Suppressor macrophage (primary cell): ENCODE data around the gene ESYT2.
"Not testable (repeated sequence)": the region's sequence is repeated elsewhere in the genome, so short reads cannot be mapped to it uniquely, and the experiment has no call there.

Experiments used
- DNase-seq, 4 experiments: peaks; one replicate each; pipeline ENCODE4 v3.0.0-alpha.2; 2020 to 2022

The ESYT2 gene

DNA sequence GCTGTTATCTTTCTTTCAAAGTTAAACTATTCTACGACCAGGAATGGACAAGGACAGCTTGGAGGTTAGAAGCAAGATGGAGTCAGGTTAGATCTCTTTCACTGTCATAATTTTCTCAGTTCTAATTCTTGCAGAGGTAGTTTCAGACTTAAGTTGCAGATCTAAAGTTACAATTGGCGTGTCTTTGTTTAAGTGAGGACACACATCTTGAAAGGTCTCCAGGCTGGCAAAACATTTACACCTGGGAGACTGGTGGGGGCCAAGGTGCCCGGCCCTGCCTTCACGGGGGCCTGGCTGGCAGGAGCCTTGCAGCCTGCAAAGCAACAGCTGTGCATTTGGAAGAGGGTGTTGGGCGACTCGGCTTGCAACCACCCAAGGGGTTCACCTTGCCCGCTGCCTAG, 25.4 kb upstream of the ESYT2 start:
- DNase-seq: no peak

DNA sequence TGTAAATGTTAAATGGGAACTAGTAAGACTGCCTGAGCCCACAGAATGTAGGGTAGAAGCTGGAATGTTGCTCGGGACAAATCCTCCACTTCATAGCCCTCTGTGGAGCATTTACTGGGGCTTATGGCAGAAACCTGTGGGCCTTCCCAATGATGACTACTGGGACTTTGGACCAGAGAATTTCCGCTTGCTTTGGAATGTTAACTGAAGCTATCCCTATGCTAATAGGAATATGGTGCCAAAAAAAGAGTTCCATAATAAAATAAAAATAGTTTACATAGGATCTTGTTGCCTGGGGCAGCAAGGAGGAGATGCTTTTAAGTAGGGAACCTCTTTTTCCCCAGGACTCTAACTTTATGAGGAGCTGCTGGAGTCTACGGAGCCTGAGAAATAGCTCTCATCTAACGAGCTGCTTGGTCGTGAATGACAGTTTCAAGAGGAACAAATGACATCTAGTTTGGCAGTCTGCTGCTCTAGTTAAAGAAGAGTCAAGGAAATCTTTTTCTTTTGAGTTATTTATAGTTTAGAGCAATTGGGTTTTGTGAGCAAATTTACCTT, 21.3 kb upstream of the ESYT2 start:
- DNase-seq: no peak

GRCh38 chr7:158849768-158850544, 20.6 kb upstream of the ESYT2 start:
- DNase-seq: no peak

GRCh38 chr7:158849442-158849767, 20.1 kb upstream of the ESYT2 start:
- no peak for DNase-seq

GRCh38 chr7:158847451-158847866, 18.1 kb upstream of the ESYT2 start:
- peak in 1 of 4 experiments; percentile 14 for DNase-seq

DNA sequence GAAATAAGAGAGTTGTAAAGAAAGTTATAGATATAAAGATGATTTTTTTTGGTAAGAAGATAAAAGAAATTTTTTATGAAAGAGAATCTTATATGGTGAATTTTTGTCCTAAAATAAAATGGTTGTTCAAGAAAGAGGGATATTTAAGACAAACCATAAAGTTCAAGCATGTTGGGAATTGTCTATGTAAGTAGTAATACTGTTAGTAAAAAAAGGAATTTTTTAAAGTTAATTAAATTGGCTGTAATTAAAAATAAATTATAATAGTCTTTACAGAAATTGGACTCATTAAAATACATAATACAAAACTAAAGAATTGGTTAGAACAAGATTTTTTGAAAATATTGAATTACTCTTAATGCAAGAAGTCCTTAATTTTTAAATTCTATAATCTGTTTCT, 17.0 kb upstream of the ESYT2 start:
- DNase-seq: no peak

- DNase-seq: no peak
These were observed 14.5 kb upstream of the ESYT2 start for GRCh38 chr7:158843771-158844170.

DNA sequence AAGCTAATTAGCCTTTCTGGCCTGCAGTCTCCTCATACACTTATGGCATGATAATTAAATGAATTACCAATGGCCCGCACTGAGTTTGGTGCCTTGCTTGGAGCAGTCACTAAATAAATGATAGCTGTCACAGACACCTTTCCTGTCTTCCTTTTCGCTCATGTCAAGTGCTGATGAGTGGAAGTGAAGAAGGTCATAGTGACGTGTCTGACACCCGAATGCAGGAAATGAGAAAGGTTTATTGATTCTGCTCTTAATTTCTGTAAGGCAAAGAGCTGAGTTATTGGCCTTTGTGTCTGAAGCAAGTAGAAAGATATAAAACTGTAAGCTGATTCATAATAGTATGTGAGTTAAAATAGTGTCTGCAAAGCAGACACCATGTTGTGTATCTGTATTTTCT, 13.2 kb upstream of the ESYT2 start:
- DNase-seq: no peak

DNA sequence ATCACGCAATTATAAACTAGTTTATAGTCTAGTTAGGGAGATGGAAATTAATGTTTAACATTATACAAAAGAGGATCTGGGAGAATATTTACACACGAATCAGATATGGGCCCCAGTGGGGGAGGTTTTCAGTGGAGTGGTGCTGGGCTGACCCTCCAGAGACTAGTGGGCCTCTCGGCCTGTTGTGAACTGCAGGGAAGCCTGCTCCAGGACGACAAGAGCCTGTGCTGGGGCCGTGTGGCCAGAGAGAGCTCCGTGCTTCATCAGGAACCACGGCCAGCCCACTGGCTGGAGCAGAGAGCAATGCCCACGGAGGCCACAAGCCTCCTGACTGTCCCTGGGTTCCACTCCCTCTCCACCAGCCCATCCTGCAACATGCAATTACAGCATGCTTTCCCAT, 11.3 kb upstream of the ESYT2 start:
- DNase-seq: no peak

DNA sequence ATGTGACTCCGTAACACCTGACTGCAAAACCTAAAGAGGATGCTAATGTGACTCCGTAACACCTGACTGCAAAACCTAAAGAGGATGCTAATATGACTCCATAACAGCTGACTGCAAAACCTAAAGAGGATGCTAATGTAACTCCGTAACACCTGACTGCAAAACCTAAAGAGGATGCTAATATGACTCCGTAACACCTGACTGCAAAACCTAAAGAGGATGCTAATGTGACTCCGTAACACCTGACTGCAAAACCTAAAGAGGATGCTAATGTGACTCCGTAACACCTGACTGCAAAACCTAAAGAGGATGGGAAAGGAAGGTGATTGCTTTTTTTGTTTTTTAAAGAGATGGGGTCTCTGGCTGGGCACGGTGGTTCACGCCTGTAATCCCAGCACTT, 9.9 kb upstream of the ESYT2 start:
- not testable (repeated sequence) for DNase-seq

DNA sequence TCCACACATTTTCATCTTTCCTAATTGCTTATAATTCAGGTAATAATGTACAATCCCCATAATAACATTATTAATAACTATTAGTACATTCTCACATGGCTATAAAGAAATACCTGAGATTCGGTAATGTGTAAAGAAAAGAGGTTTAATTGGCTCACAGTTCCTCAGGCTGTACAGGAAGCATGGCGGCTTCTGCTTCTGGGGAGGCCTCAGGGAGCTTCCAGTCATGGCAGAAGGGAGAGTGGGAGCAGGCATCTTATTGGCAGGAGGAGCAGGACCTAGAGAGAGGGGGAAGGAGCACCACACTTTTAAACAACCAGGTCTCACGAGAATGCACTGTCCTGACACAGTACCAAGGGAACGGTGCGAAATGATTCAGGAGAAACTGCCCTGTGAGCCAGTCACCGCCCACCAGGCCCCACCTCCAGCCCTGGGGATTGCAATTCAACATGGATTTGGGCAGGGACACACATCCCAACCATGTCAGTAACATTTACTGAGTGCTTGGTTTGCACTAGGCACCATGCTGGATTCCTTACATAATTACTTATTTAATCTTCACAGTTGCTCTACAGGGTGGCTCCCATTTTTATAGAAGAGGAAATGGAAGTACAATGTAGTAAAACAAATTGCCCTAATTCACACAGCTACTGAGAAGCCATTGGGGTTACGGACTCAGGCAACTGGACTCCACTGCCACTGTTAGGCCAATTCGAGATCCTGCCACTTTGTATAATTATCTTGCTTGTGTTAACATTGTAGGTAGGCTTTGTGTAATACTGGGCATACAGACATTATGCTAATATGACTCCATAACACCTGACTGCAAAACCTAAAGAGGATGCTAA, 8.7 kb upstream of the ESYT2 start:
- no peak for DNase-seq

DNA sequence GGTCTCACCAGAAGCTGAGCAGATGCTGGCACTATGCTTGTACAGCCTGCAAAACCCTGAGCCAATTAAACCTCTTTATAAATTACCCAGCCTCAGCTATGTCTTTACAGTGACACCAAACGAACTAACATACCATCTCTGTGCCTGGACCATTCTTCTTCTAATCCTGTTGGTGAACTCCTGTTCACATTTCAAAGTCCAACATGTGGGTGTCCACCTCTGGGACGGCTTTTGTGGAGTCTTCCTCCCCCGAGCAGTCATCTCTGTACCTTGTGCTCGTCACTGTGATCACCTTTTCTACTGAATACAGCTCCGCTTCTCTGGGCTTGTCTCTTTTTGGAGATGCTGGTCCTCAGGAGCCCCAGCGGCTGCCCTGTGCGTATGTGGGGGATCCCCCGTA, 7.4 kb upstream of the ESYT2 start:
- DNase-seq: no peak

GRCh38 chr7:158834878-158835784, 5.8 kb upstream of the ESYT2 start:
- peak in 1 of 4 experiments; percentile 15 for DNase-seq

GRCh38 chr7:158832994-158833393, 3.7 kb upstream of the ESYT2 start:
- DNase-seq: no peak

- no peak for DNase-seq
These were observed 2.4 kb upstream of the ESYT2 start for GRCh38 chr7:158831738-158832091.

- DNase-seq: no peak
These were observed 958 bp upstream of the ESYT2 start for GRCh38 chr7:158830211-158830723.

- peak in 3 of 4 experiments; percentile 70 to 82 (median 74) for DNase-seq
These were observed 328 bp downstream of the ESYT2 start for GRCh38 chr7:158829021-158829341.

DNA sequence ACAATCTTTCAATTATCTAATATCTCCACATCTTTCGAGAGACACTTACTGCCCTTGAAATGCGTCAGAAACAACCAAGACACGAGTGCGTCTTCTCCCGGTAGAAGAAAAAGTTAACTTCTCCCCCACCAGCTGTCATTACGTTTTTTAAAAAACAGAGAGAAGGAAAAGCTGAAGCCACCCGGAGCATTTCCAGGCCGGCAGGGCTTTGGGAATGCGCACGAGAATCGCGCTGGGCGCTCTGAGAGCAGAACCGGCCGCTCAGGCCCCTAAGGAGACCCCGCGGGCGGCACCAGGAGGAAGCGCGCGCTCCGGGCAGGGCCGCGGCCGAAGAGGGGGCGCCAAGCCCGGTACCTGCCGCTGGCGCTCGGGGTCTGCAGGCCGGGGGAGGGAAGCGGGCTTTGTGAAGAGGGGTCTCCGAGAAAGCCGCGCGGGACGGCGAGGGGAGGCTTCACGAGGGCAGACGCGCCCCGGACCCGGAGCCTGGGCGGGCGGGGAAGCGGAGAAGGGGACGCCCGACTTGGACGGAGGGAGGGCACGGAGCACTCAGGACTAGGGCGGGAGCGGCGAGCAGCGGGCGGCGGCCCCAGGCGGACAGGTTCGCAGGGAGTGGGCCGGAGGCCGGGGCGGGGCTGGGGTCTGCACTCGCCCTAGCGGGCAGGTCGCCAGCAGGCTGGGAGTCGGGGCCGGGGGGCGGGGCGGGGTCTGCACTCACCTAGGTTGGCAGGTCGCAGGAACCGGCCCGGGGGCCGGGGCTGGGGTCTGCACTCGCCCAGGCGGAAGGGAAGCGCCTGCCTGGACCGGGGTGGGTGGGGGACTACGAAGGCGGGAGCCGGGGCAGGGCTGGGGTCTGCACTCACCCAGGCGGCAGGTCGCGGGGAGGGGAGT, 932 bp downstream of the ESYT2 start:
- DNase-seq: peak; percentile 28 to 62 (median 50)

- peak; percentile 46 to 70 (median 51) for DNase-seq
These were observed 1.7 kb downstream of the ESYT2 start for GRCh38 chr7:158827411-158828132.

DNA sequence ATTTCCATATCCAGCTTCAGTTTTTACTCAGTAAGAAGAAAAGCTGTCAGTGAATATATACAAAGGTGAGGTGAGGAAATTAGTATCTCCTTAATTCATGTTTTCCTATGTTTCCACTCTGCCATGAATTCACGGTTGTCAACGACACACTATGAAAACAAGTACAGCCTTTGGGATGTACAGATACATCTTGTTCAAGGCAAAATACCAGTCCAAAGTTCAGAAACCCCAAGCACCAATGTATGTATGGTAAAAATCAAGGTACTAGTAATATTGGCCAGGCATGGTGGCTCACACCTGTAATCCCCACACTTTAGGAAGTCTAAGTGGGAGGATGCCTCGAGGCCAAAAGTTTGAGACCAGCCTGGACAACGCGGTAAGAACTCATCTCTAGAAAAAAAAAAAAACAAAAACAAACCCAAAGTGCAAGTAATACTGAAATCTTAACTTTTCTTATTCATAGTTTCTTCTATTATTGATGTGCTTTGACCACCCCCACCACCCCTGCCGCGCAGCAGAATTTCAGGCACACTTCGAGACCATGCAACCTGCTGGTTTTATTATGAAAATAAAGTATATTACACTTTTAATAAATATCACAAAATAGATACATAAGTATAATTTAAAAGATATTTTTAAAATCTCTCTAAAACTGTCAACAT, 3.5 kb downstream of the ESYT2 start:
- no peak for DNase-seq
